Right lobe of liver (tissue), 4 donors: Measurements from ENCODE around the gene PIANP.
"Not testable (repeated sequence)": the region's sequence is repeated elsewhere in the genome, so short reads cannot be mapped to it uniquely, and the experiment has no call there.

Experiments used
- POLR2A ChIP-seq: fragments of 450-650 bp; IDR thresholded peaks from one replicate; pipeline ENCODE4 v1.6.1; 2017; ENCODE audit warnings: antibody characterized with exemption, mild to moderate bottlenecking
- TF ChIP-seq, protein P1 (sequence below), 4 donors: fragments of 200-600 bp in 3 of 4; fragments of 450-650 bp in 1 of 4; IDR thresholded peaks; one replicate each; pipeline versions ENCODE4 v1.5.1 to v1.8.0; 2016 to 2022; ENCODE audit warnings: antibody characterized with exemption in 4 of 4, mild to moderate bottlenecking in 2 of 4
- donor health status: DM: no; HTN: no; CAD: no.
- donor health status: DM: no; HTN: no; CAD: no.
- donor health status: DM: no; HTN: yes; CAD: no.

DNA sequence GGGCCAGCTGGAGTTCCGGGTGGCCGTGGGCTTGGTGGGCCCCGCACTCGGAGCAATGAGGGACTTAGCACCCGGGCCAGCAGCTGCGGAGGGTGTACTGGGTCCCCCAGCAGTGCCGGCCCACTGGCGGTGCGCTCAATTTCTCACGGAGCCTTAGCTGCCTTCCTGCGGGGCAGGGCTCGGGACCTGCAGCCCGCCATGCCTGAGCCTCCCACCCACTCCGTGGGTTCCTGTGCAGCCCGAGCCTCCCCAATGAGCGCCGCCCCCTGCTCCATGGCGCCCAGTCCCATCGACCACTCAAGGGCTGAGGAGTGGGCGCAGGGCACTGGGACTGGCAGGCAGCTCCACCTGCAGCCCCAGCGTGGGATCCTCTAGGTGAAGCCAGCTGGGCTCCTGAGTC is 7.7 kb upstream of the PIANP start:
- TF ChIP-seq, protein P1, sequence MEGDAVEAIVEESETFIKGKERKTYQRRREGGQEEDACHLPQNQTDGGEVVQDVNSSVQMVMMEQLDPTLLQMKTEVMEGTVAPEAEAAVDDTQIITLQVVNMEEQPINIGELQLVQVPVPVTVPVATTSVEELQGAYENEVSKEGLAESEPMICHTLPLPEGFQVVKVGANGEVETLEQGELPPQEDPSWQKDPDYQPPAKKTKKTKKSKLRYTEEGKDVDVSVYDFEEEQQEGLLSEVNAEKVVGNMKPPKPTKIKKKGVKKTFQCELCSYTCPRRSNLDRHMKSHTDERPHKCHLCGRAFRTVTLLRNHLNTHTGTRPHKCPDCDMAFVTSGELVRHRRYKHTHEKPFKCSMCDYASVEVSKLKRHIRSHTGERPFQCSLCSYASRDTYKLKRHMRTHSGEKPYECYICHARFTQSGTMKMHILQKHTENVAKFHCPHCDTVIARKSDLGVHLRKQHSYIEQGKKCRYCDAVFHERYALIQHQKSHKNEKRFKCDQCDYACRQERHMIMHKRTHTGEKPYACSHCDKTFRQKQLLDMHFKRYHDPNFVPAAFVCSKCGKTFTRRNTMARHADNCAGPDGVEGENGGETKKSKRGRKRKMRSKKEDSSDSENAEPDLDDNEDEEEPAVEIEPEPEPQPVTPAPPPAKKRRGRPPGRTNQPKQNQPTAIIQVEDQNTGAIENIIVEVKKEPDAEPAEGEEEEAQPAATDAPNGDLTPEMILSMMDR (IDR thresholded peaks at IDR 0.05), result not testable (repeated sequence)
- TF ChIP-seq POLR2A, result not testable (repeated sequence)
